Stomach (tissue), 4 donors: ENCODE results near the gene DDX39B.

Source experiments
- CTCF ChIP-seq, 7 experiments: fragments of 450-650 bp in 4 of 7; fragments of 200-600 bp in 3 of 7; sonication (generic) in 3 of 7; IDR thresholded peaks; one replicate each; pipeline ENCODE4 v1.5.1; 2016 to 2019; ENCODE audit warnings: antibody characterized with exemption in 7 of 7, control low read depth in 2 of 7, mild to moderate bottlenecking in 1 of 7
- POLR2AphosphoS5 ChIP-seq, 3 donors: sonication (generic); formaldehyde crosslinking; IDR thresholded peaks; one replicate each; pipeline ENCODE4 v1.6.1; 2016; ENCODE audit warnings: antibody characterized with exemption in 3 of 3

GRCh38 chr6:31529329-31530150, 12.3 kb downstream of the DDX39B start:
- TF ChIP-seq CTCF (IDR thresholded peaks at IDR 0.05) = no peak
- TF ChIP-seq POLR2AphosphoS5 (IDR thresholded peaks at IDR 0.05) = peak in 1 of 3 donors; percentile 23
